Raji (cell line): ENCODE results near the gene FBXO17.
A peak's percentile ranks its signal among the peaks of the same experiment; 100 is the strongest.

Source experiments
- POLR2A ChIP-seq: IDR thresholded peaks from 2 replicates; pipeline ENCODE4 v1.6.1; 2011; ENCODE audit warnings: low read depth, low read length, control low read depth; ENCODE audit not compliant: insufficient read depth

Gene FBXO17

DNA sequence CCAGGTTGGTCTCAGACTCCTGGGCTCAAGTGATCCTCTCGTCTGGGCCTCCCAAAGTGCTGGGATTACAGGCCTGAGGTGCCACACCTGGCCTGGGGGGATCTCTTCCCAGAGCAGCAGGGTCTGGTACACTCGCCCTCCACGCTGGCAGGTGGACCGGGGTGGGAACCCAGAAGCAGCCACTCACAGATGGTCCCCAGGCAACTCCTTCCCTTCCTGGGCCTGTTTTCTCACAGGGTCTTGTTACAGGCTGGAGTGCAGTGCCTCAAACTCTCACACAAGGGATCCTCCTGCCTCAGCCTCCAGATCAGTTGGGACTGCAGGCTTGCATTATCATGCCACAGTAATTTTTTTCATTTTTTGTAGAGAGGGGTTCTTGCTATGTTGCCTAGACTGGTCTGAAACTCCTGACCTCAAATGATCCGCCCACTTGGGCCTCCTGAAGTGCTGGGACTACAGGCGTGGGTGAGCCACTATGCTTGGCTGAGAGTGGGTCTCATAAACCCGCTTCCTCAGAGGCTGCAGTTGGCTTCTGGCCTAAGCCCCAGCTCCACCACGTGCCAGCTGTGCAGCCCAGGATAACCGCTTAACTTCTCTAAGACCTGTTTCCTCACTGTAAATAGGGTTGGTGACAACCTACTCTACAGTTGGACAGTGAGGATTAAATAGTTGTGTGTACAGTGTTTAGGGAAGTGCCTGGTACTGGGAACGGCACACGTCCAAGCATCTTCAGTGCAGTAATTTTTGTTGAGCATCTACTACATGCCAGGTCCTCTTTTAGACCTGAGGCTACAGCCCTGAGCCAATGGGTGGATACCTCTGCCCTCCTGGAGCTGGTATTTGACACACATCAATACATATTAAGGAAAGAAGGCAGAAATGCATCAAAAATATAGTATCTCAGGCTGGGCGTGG, 62.7 kb downstream of the FBXO17 start:
- no peak for TF ChIP-seq POLR2A

GRCh38 chr19:38911388-38912001, 64.0 kb downstream of the FBXO17 start:
- TF ChIP-seq POLR2A, result no peak

DNA sequence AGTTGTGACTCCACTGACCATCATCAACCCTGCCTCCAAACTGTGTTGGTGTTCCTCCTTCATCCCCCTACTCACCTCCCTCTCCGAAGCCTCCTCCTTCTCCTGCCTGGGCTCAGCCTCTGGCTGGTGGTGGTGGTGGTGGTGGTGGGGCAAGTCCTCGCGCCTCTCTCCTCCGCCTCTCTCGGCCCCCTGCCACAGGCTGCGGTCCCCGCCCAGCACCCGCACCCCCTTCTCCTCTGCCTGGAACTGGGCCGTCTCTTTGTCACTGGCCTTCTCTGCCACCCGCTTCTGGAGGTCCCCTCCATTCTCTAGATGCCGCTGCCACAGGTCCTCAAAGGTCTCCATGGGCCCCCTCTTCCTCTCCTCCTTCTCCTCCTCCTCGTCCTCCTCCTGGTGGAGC, 65.1 kb downstream of the FBXO17 start:
- no peak for TF ChIP-seq POLR2A

- no peak for TF ChIP-seq POLR2A
Observed at GRCh38 chr19:38908911-38909310, 66.6 kb downstream of the FBXO17 start.

- TF ChIP-seq POLR2A, result no peak
Observed at GRCh38 chr19:38907670-38908069, 67.9 kb downstream of the FBXO17 start.

DNA sequence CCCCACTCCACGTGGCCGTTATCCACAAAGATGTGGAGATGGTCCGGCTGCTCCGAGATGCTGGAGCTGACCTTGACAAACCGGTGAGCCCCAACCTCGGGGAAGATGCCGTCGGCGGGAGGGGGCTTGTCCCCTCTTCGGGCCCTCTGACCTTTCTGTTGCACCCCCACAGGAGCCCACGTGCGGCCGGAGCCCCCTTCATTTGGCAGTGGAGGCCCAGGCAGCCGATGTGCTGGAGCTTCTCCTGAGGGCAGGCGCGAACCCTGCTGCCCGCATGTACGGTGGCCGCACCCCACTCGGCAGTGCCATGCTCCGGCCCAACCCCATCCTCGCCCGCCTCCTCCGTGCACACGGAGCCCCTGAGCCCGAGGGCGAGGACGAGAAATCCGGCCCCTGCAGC, 68.3 kb downstream of the FBXO17 start:
- TF ChIP-seq POLR2A, result no peak

GRCh38 chr19:38905620-38906019, 69.9 kb downstream of the FBXO17 start:
- TF ChIP-seq POLR2A, result no peak

DNA sequence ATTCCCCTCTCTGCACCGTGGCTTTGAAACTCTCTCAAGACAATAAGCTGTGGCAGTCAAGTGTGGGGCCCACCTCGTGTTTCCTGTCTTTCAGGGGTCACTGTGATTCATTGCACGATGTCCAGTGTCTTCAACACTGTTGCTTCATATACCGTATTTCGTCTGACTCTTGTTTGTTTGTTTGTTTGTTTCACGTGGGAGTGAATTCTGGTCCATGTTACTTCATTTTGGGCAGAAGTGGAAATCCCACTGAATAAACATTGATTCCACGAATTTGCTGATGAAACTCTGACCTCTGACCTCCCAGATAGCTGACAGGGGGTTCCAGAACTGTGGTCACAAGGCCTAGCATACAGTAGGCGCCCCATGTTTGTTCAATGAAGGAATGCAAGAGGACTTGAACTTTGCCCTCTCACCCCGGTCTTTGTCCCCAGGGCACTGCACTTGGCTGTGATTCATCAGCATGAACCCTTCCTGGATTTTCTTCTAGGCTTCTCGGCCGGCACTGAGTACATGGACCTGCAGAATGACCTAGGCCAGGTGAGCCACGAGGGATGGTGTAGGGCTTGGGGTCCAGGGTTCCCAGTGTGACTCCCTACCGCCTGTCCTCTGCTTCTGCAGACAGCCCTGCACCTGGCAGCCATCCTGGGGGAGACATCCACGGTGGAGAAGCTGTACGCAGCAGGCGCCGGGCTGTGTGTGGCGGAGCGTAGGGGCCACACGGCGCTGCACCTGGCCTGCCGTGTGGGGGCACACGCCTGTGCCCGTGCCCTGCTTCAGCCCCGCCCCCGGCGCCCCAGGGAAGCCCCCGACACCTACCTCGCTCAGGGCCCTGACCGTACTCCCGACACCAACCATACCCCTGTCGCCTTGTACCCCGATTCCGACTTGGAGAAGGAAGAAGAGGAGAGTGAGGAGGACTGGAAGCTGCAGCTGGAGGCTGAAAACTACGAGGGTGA, 70.7 kb downstream of the FBXO17 start:
- TF ChIP-seq POLR2A, result no peak

DNA sequence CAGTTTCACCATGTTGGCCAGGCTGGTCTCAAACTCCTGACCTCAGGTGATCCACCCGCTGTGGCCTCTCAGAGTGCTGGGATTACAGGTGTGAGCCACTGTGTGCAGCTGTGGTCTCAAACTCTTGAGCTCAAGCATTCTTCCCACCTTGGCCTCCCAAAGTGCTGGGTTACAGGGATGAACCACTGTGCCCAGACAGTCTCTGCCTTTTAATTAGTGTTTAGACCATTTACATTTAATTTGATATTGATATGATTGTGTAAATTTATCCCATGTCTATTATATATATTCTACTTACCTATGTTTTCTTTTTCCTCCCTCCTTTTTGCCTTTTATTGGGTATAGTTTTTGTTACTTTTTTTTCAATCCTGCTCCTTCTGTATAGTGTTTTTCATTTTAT, 73.9 kb downstream of the FBXO17 start:
- TF ChIP-seq POLR2A, result no peak

DNA sequence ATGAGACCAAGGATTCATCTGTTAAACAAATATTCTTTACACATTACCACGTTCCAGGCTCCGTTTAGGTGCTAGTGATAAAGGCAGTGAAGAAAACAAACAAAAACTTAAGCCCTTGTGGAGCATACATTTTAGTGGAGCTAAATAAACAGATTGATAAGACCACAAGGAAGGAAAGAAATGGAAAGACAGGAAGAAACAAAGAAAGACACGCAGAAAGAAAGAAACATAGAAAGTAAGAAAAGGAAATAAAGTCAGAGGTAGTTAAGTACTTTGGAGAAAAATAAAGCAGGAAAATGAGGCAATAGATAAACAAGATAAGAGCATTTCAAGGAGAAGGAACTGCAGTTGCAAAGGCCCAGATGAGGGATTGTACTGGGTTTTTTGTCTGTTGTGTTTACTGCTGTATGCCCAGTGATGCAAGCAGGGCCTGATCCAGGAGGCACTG, 74.8 kb downstream of the FBXO17 start:
- no peak for TF ChIP-seq POLR2A

- TF ChIP-seq POLR2A, result peak; percentile 41
Observed at GRCh38 chr19:38900202-38900629, 75.3 kb downstream of the FBXO17 start.

GRCh38 chr19:38899447-38900201, 75.9 kb downstream of the FBXO17 start, which contains the start of the genes NFKBIB and SIRT2:
NFKBIB (plus strand) TSS chr19:38899969; CDS start chr19:38900033, 64 bp downstream.
SIRT2 (minus strand) TSS chr19:38899618; CDS start chr19:38899521, 97 bp downstream.
- peak; percentile 74 for TF ChIP-seq POLR2A

GRCh38 chr19:38898788-38899446, 76.6 kb downstream of the FBXO17 start:
- no peak for TF ChIP-seq POLR2A

GRCh38 chr19:38894968-38895367, 80.6 kb downstream of the FBXO17 start:
- no peak for TF ChIP-seq POLR2A

DNA sequence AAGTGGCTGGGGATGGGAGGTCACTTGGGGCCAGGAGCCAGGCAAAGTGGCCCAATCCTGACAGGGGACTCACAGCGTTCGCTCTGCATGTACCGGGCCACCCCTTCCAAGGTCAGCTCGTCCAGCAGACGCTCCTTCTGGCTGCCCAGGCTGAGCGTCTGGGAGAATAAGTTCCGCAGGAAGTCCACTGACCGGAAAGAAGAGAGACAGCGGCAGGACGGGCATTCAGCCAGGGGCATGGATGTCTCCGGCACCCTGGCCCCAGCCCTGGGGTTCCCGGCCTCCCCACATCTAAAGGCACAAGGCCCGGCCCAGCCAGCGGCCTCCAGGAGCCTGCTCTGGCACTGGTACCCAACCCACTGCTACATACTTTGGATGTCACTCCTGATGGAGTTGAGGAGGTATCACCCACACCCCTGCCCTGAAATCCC, 82.2 kb downstream of the FBXO17 start:
- no peak for TF ChIP-seq POLR2A
